Hematopoietic multipotent progenitor cell treated with erythropoietin and hydrocortisone succinate and interleukin-3 and kit ligand, for 17 days (in vitro differentiated cells): ENCODE results near the gene SPART.
"Not testable (repeated sequence)": the region's sequence is repeated elsewhere in the genome, so short reads cannot be mapped to it uniquely, and the experiment has no call there.

Experiments
- DNase-seq: peaks from one replicate; pipeline ENCODE4 v3.0.0-alpha.2; 2015; ENCODE audit warnings: low spot score

SPART gene

DNA sequence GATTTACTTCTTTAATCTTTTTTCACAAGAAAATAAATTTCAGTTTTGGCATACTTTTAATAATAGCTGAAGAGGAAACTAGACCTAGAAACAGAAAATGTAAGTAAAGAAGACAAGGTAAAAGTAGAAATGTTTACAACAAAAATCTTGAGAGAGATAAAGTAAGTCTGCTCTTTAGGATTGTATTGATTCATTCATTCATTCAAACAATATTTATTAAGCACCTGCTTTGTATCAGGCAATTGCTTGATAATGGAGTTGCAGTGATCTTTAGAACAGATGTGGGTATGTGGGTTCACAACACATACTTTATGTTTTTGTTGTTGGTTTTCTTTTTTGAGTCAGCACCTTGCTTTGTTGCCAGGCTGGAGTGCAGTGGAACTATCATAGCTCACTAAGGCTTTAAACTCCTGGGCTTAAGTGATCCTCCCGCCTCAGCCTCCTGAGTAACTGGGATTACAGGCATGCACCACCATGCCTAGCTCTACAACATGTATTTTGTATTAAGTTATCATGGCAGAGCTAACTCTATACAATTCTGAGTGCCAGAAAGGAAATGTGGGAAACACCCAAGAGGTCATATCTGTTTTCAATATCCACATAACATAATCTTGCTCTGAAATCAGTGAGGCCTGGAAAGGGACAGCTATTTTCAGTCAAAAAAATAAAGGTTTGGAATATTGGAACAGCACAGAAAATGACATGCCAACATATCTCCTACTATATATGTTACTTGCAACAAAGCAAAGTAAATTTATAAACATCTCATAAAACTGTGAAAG lies 8.8 kb upstream of the SPART start:
- DNase-seq: no peak

DNA sequence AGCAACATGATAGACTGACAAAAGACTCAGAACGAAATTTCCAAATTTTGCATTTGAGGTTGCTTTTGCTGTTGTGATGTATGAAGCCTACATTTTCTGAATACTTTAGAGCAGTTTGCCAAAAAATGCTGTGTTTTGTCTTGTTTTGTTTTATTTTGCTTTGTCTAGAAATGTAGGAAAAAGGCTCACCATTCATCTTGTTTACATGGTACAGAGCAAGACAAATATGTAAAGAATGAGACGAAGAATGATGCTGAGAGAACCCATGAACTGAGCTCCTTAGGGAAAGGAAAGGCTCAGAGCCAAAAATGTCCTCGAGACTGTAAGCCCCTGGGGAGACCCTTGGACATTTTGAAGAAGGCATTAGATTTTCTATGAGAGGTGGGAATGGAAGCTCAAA lies 6.8 kb upstream of the SPART start:
- DNase-seq: no peak

DNA sequence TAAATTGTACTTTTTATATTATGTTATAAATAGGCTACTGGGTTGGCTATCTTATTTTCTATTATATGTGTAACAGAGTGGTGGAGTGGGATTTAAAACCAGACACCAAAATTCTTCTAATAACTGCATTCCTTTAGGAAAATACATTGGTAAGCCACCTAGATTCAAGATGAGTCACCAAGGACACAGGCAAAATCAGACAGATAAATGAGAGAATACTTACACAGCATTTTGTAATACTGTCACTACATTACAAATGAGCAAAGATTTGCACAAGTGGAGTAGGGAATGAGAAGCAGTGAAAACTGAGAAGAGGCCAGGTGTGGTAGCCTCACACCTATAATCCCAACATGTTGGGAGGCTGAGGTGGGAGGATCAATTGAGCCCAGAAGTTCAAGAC lies 6.2 kb upstream of the SPART start:
- no peak for DNase-seq

DNA sequence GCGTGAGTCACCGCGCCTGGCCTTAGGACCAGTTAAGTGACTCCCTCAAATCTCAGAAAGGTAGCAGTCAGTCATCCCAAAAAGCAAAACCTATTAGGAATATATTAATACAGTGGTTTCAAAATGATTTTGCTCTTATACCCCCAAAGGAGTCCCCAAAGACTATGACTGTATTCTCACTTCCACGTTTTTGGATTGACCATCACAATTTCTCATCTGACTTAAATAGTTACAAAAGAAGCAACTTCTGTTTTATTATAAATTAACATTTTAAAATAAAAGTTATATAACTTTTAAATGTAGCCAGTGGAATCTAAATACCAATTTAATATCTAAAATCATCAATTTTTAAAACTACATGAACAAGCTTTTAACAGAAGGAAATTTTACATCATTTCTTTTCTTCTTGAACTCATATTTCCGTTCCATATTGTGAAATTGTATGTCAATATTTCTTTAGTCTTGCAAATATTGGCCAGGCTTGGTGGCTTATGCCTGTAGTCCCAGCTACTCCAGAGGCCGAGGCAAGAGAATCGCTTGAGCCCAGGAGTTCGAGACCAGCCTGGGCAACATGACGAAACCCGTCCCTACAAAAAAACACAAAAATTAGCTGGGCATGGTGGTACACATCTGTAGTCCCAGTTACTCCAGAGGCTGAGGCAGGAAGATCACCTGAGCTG lies 1.5 kb upstream of the SPART start:
- no peak for DNase-seq

DNA sequence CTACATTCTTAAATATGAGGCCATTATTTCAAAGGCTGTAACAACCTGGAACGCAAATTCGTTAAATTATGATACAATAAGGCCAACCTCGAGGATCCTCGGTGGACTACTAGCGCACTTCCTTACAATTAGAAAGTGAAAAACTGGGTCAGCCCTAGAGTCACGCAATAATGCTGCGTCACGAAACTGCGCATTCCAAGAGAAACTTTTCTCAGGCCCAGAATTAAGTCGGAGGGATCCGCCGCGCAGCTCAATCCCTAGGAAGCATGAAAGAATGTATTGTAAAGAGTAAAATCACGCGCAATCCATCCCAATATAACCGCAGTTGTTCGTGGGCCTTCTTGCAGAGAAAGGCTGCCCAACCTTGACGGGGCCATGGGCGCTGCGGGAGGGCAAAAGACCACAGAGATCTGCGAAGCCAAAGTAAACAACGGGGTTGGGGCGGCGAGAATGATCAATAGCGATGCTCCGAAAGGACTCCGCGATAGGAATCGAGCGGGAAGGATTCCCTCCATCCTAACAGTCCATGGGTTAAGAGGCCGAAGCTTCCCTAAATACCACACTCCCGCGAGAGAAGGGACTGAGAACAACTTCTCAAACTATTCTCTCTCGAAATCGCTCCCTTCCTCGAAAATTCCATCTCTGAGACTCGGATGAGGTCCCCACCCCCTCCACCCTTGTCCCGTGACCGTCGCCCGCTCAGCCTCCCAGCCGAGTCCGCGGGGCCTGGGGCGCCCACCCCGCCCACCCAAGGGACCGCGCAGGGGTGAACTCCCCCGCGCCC lies 564 bp downstream of the SPART start:
- peak; percentile 86 for DNase-seq

DNA sequence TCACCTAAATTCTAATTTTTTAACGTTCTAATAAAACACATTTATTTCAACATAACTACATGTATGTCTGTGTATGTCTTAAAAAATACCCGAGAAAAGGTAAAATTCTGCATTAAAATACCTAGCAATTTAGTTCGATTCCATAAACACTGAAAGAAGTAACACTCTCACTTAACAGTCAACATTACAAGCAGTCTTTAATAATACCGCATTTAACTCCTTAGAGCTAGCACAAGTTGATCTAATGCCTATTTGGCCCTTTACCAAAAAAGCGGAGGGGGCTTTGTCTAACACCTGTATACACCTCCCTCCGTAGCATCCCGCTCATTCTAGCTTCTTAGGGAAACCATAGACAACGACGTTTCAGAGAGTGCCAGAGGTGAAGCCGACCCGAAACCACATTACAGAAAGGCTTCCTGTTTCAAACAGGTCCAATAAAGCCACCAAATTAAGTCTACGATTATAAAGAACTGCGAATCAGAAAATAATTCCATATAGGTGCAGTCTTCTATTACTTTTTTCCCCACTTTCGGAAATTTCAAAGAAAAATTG lies 1.2 kb downstream of the SPART start:
- peak; percentile 58 for DNase-seq

DNA sequence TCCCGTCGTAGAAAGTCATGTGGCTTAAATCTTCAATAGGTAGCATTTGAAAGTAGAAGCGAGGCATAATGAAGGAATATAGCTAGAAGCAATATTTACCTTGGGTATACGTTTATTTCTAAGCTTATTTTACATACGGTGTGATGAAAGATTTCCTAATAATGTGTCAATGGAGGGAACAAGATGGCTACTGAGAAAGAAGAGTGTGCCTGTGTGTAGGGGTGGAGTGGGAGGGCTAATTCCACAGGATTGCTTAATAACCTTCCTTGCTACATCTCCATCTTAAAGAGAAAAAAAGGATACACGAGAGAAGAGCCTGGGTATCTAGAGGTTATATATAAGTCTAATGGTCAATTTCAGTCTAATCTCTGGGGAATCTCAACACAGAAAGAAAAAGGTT lies 2.0 kb downstream of the SPART start:
- peak; percentile 25 for DNase-seq

DNA sequence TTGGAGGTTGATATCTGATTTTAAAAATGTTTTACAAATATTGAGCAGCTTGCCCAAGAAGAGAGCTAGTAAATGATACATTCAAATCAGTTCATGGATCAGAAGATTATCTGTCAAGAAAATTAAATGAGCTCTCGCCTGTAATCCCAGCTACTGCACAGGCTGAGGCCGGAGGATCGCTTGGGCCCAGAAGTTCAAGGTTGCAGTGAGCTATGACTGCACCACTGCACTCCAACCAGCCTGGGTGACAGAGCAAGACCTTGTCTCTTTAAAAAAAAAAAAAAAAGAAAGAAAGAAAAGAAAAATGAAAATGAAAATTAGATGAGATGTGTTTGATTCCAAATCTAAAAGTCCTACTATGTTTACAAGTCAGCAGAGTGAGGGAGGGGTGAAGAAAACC lies 2.4 kb downstream of the SPART start:
- no peak for DNase-seq

DNA sequence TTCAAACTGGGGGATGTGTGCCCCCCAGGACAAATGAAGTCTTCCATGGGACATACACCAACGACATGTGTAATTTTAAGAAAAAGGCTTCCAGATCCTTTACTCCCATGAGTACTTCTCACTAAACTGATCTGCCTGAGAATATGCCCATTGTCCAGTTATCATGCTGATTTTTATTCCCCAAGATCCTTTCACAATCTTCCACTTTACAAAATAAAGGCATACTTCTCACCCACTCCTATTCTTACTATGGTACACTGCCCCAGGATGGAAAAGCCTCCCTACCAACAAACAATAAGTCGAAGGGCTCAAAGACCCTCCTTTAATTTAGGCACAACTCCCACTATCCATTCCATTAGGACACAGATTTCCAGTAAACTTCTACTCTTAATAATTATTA lies 3.5 kb downstream of the SPART start:
- no peak for DNase-seq

DNA sequence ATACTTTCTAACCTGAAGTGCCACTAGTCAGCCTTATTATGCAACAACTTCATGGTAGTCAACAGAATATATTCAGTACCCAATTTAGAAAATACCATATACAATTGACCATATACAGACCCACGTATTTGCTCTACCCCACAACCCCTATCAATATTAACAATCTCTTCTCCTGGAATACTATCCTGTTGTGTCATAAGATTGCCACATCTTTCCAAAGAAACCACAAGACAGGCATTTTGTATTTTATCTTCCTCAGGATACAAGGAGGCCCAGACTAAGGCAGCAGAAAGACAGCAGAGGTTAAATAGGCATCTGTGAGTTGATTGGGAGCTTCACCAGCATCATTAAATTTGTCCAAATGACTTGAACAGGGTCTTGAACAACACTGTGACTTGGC lies 4.5 kb downstream of the SPART start:
- no peak for DNase-seq

DNA sequence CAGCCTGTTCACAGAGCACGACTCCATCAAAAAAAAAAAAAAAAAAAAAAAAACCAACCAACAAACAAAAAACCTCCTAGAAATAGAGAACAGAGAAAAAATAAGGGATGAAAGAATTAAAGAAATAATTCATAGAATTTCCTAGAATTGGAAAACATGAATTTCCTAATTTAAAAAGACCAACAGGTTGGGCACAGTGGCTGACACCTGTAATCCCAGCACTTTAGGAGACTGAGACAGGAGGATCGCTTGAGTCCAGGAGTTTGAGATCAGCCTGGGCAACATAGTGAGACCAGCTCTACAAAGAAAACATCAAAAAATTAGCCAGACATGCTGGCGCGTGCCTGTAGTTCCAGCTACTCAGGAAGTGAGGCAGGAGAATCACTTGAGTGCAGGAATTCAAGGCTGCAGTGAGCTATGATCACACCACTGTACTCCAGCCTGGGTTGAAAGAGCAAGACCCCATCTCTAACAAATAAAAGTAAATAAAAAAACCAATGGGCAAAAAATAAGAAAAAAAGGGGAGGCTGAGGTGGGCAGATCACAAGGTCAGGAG lies 6.5 kb downstream of the SPART start:
- no peak for DNase-seq

DNA sequence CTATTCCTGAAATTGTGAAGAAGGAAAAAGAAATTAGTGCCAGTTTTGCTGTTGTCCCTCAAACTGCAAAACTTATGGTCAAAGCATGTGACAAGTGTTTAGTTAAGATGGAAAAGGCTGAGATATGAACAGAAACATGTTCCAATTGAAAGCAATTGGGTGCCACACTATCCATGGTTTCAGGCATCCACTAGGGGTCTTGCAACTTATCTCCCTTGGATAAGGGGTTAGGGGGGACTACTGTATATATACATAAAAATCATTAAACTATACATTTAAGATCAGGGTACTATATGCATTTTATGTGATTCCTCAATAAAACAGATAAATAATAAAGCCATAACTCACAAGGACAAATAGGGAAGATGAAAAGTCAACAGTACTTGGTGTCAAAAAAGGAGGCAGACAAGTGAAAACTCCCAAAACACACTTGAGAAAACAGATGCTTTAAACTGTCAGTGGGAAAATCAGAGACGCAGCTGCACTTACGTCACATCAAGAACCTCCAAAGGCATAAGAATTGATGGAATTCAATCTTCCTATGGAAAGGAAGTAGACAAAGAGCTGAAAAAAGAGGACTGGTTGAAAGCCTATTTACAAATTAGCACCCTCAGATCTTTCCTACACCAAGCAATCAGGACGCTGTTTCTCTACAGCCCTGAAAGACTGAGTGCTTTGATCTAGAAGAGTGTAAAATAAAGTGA lies 8.1 kb downstream of the SPART start:
- no peak for DNase-seq

DNA sequence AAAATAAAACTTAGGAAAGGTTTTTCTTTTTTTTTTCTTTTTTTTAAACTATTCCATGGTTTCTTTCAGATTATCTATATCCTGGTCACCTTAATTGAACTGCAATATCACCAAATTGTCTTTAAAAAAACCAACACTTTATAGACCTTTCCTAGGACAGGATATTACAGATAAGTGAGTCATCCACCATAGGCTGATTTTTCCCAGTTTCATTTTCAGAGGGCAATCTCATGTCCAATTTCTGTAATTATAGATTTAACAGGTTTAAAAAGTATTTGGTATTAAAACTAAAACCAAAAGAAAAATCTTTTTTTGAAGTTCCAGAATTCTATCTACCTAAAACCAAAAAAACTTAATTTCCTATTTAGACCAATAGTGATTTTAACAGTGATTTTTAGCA lies 13.2 kb downstream of the SPART start:
- no peak for DNase-seq

DNA sequence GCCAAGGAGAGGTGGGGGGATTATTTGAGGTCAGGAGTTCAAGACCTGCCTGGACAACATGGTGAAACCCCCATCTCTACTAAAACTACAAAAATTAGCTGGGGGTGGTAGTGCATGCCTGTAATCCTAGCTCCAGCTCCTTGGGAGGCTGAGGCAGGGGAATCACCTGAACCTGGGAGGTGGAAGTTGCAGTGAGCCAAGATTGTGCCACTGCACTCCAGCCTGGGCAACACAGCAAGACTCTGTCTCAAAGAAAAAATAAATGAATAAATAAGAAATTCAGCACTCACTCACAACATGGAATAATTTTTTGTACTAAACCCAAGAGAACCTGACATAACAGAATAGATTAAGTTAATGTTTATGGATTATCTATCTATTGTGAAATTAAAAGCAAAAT lies 13.9 kb downstream of the SPART start:
- DNase-seq: not testable (repeated sequence)

DNA sequence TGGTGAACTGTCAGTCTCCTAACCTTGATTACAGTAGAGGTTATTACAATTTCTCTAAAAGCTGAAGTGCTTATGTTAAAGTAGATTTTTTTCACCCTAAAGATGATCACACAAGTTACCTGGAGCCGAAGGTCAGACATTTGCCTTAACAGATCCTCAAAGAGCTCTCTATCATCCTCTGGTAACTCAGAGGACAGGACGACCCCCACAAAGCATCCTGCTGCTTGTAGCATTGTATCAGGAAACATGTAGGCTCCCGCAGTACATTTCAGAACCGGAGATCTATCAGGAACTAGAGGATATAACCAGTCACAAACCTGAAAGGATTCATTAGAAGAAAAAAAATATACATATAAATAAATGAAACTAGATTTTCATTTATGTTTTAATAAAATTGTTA lies 14.9 kb downstream of the SPART start:
- DNase-seq: no peak

DNA sequence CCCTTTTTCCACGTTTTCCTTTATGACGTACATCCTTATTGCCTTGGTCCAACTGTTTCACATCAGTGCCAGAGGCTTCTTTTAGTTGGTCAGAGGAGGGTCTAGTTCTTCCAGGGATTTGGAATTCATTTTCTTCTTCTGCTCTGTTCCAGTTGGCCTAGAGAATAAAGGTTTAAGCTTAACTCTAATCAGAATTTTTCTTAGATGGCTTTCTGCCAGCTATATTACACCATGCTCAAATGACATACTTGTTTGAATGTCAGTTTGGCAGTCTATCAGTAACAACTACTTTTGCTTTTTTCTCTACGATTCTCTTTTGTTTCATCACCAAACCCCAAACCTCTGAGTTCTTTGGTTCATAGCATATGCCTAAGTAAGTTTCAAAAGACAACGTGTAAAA lies 16.8 kb downstream of the SPART start:
- no peak for DNase-seq

DNA sequence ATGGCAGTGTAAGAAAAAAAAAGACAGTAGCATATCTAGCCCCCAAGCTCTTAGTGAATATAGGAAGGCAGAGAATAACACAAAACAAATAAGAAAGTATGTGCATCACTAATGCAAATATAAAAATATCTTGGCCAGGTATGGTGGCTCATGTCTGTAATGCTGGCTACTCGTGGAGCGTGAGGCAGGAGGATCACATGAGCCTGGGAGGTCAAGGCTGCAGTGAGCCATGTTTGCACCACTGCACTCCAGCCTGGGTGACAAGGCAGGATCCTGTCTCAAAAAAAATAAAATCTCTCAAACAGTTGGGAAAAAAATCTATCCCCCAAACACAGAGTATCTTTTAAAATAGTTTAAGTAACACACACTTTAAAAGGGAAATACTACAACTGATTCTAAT lies 17.4 kb downstream of the SPART start:
- DNase-seq: no peak

DNA sequence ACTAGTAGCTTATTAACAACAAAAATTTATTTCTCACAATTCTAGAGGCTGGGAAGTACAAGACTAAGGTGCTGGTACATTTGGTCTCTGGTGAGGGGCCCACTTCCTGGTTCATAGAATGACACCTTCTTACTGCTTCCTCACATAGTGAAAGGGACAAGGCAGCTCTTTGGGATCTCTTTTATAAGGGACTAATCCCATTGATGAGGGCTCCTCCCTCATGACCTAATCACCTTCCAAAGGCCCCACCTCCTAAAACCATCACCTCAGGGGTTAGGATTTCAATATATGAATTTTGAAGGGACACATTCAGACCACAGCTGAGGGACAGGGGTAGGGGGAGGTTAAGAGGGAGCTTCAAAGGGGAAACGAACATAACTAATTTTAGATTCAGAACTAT lies 20.3 kb downstream of the SPART start:
- DNase-seq: no peak

DNA sequence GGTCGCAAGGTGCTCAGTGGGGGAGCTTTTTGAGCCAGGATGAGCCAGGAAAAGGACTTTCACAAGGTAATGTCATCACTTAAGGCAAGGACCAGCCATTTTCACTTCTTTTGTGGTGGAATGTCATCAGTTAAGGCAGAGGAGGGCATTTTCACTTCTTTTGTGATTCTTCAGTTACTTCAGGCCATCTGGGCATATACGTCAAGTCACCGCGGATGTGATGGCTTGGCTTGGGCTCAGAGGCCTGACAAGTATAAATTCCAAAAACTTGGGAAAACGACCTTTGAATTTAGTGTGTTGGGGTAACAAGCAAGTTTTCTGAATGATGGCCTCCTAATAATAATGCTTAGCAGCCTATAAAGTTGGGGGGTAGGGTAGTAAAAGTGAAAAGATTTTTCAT lies 21.3 kb downstream of the SPART start:
- DNase-seq: not testable (repeated sequence)

DNA sequence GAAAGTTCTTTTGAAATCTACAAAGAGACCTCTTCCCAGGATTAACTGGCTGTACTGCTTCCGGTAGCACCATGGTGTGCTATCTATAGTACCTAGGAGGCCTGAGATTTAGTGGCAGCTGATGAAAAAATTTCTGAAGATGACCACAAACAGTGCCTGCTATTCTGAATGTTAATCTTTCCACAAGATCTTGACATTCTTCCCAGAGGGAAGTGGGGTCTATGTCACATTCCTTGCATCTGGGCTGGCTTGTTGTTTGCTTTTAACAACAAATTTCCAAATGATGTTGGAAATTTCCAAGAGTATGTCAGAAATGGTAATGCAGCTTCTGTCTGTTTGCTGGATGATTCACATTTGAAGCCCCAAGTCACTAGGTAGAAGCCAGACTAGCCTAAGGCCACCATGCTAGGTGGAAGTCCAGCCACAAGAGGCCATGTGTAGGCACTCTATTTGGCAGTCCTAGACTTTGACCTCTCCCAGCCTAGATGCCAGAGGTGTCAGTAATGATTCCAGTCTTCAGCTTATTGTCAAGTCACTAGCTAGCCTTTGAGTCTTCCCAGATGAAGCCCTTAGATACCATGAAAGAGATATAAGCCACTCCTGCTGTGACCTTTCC lies 22.1 kb downstream of the SPART start:
- no peak for DNase-seq

DNA sequence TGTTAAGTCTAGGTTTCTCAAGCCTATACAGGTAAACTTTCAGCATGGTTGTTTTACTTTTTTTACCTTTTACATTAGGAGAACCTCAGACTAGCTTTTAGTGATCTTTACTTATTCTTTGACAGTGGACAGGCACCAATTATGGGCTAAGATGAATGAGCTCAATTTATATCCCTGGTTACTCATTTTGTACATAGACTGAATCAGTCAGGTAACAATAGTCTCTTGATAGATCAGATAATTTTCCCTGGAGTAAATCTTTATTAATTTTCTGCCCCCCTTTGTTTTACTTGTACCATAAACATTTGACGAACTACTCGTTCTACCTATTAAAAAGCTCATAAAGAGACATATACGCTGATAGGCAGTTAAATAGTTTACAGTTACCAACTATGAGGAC lies 22.8 kb downstream of the SPART start:
- DNase-seq: no peak
